Hindlimb muscle (tissue), 1 donor: ENCODE measurements around the gene GRB14. TPM values are rescaled to one million over a fixed set of nuclear protein-coding genes. Genes with fewer than 3 reads are reported as not detected.
"Not testable (repeated sequence)": the region's sequence is repeated elsewhere in the genome, so short reads cannot be mapped to it uniquely, and the experiment has no call there.

Source experiments
- DNase-seq: peaks from one replicate; pipeline ENCODE4 v3.0.0-alpha.2; 2013
- polyA plus RNA-seq: library from polyadenylated mRNA; unstranded; fragments of 120-200 nt; gene quantifications from one replicate; pipeline ENCODE4 v1.2.1, GENCODE V29; 2013; ENCODE audit not compliant: insufficient read length

The GRB14 gene
- polyA plus RNA-seq, 1 donor, result 2.4 TPM

GRCh38 chr2:164485541-164485940 lies 135.7 kb downstream of the GRB14 start:
- DNase-seq, result no peak

GRCh38 chr2:164479460-164479859 lies 141.8 kb downstream of the GRB14 start:
- peak; percentile 43 for DNase-seq

- no peak for DNase-seq
These were observed 143.1 kb downstream of the GRB14 start for GRCh38 chr2:164478205-164478604.

- DNase-seq, result no peak
These were observed 146.4 kb downstream of the GRB14 start for GRCh38 chr2:164474873-164475272.

- no peak for DNase-seq
These were observed 148.3 kb downstream of the GRB14 start for GRCh38 chr2:164473021-164473420.

- DNase-seq, result not testable (repeated sequence)
These were observed 156.2 kb downstream of the GRB14 start for GRCh38 chr2:164465047-164465446.

GRCh38 chr2:164464376-164464775 lies 156.9 kb downstream of the GRB14 start:
- DNase-seq, result no peak

- no peak for DNase-seq
These were observed 162.5 kb downstream of the GRB14 start for GRCh38 chr2:164458792-164459191.

- no peak for DNase-seq
These were observed 164.0 kb downstream of the GRB14 start for GRCh38 chr2:164457271-164457670.

- DNase-seq, result peak; percentile 4
These were observed 164.7 kb downstream of the GRB14 start for GRCh38 chr2:164456619-164457018.

- no peak for DNase-seq
These were observed 167.5 kb downstream of the GRB14 start for GRCh38 chr2:164453656-164454305.

- no peak for DNase-seq
These were observed 171.0 kb downstream of the GRB14 start for GRCh38 chr2:164450278-164450677.

- DNase-seq, result no peak
These were observed 171.6 kb downstream of the GRB14 start for GRCh38 chr2:164449706-164450105.

- no peak for DNase-seq
These were observed 173.6 kb downstream of the GRB14 start for GRCh38 chr2:164447660-164448059.

Other genes starting within 250 kb of the GRB14 start
- gene COBLL1, start 220.3 kb upstream of the GRB14 start, polyA plus RNA-seq, result 7.3 TPM